HK-2 (cell line): ENCODE data around the gene SBNO2.

Experiments
- DNase-seq: peaks from one replicate; pipeline ENCODE4 v3.0.0-alpha.2; 2018; ENCODE audit not compliant: unreplicated experiment

SBNO2 gene

GRCh38 chr19:1089126-1089771 is 84.8 kb downstream of the SBNO2 start:
- DNase-seq = no peak

- no peak for DNase-seq
Measured at GRCh38 chr19:1088416-1089010, 85.6 kb downstream of the SBNO2 start.

GRCh38 chr19:1087813-1088415 is 86.2 kb downstream of the SBNO2 start:
- DNase-seq = no peak

DNA sequence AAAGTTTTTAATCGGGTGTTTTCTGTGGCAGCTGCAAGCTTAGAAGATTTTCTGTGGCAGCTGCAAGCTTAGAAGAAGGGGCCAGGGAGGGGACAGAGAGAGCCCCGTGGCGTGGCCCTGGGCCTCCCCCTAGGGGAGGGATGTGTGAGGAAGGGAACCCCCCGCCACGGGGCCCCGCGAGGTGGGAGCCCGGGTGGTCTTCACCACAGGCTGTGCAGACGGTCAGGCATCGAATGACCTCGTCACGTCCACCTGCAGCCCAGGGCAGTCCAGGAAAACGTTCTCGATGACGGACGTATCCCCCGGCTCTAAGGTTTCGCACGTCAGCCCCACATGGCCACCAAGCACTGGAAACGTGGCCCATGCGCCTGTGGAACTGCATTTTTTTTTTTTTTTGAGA is 87.5 kb downstream of the SBNO2 start:
- no peak for DNase-seq

- DNase-seq = no peak
Measured at GRCh38 chr19:1085676-1086442, 88.2 kb downstream of the SBNO2 start.

DNA sequence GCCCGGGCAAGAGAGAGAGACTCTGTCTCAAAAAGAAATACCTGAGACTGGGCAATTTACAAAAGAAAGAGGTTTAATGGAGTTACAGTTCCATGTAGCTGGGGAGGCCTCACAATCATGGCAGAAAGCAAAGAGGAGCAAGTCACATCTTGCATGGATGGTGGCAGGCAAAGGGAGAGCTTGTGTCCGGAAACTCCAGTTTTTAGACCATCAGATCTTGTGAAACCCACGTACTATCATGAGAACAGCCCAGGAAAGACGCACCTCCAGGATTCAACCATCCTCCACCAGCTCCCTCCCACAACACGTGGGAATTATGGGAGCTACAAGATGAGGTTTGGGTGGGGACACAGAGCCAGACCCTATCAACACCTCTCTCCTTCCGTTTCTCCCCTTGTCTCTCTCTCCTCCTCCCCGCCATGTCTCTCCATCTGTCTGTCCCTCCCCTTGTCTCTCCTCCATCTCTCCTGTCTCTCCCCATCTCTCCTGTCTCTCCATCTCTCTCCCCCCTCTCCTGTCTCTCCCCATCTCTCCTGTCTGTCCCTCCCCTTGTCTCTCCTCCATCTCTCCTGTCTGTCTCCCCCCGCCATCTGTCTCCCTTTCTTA is 88.9 kb downstream of the SBNO2 start:
- no peak for DNase-seq

DNA sequence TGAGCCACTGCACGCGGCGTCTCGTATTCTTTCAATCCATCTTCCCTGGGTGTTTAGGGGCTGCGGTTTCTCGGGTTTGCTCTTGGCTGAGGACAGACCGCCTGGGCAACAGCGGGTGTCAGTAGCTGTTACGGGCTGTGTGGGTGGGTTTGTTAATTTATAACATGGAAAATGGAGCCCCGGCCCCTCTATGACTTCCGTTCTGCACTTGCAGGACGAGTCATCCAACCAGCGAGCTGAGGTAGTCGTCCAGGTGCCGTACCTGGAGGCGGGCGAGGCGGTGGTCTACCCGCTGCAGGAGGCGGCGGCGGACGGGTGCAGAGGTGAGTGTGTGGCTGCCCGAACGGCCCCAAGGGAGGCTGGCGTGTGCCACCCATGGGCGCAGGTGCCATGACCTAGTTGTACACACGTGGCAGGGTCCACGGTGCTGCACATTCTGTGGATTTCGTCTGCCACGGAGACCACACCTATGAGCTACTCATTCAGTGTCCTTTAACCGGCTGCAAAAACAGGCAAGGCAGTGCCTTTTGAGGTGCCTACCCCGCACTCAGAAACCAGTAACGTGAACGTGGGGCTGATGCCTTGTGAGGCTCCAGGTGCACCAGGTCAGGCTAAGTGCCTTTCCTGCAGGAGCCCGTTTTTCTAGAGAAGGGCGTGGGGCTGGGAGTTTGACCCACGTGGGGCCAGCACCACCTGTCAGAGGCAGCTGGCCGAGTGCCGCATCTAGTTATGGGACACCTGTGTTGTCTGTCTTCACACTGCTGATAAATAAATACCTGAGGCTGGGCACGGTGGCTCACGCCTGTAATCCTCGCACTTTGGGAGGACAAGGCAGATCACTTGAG is 89.8 kb downstream of the SBNO2 start:
- DNase-seq = no peak

DNA sequence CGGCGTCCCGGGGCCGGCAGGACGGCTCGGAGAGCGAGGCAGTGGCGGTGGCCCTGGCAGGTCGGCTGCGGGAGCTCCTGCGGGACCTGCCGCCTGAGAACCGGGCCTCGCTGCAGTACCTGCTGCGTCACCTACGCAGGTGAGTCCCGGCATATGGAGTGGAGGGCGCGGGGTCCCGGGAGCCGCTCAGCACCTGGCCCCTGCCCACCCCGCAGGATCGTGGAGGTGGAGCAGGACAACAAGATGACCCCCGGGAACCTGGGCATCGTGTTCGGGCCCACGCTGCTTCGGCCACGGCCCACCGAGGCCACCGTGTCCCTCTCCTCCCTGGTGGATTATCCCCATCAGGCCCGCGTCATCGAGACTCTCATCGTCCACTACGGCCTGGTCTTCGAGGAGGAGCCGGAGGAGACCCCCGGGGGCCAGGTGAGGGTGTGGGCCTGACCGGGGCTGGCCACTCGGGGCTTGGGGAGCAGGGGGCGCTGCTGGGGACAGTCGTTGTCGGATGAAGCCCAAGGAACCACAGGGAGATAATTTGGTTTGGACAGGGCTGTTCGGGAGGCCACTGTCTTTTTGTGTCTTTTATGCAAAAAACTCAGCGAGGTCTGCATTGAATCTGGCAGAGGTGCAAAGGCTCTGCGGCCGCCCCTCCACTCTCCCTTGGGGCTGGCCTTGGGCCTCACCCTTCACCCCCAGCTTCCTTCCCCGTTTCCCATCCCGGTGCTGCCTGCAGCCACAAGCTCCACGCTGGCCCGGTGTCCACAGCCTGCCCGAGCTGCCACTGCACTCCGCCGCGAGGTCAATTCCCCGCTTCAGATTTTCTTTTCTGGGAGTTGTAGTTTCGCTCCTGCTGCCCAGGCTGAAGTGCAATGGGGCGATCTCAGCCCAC is 90.9 kb downstream of the SBNO2 start:
- DNase-seq = no peak

GRCh38 chr19:1082165-1082927 is 91.7 kb downstream of the SBNO2 start:
- DNase-seq = no peak

- DNase-seq = no peak
Measured at GRCh38 chr19:1081301-1082164, 92.5 kb downstream of the SBNO2 start.

- DNase-seq = no peak
Measured at GRCh38 chr19:1080360-1081161, 93.5 kb downstream of the SBNO2 start.

GRCh38 chr19:1079566-1080111 is 94.4 kb downstream of the SBNO2 start:
- no peak for DNase-seq

DNA sequence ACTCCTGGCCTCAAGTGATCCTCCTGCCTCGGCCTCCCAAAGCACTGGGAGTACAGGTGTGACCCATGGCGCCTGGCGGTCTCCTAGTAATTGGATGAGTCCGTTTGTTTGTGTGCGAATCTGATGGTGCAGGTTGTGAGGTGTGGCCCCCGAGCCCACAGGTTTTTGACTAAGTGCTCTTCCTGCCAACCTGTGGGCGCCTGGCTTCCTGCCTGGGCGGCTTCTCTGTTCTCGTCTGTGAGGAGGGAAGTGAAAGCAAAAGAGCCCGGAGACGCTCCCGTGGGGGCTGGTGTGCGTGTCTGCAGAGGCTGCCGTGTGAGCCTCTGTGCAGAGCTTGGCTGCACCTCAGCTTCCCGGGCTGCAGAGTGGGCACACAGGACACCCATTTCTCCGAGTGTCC is 97.1 kb downstream of the SBNO2 start:
- peak; percentile 48 for DNase-seq

DNA sequence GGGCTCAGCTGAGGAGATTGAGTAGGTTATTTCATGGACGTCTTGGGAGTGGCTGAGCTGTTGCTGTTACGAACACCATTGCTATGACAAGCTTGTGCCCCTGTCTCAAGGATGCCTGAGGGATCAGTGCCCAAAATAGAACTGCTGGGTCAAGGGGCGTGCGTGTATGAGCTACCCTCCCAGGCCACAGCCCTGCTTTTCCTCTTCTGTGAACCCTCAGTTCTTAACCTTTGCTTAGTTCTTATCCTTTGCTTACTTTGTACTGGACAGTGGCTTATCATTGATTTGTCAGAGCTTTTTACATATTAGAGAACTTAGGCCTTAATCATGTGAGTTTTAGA is 98.1 kb downstream of the SBNO2 start:
- no peak for DNase-seq

- DNase-seq = peak; percentile 74
Measured at GRCh38 chr19:1074544-1075283, 99.4 kb downstream of the SBNO2 start.

DNA sequence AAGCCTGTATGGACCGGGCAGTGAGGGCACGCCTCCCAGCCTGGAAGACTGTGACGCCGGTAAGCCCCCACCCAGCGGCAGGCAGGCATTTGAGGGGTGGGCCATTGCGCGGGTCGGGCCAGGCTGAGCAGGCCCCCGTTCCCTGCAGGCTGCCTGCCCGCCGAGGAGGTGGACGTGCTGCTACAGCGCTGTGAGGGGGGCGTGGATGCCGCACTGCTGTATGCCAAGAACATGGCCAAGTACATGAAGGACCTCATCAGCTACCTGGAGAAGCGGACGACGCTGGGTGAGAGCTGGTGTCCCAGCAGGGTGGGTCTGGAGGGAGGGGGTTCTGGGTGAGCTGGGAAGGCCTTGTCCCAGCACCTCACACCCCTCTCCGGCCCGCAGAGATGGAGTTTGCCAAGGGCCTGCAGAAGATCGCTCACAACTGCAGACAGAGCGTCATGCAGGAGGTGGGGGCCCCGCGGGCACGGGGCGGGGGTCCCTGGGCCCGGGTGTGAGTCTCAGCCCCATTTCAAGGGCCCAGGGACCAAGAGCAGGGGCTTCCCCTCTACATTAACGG is 100.0 kb downstream of the SBNO2 start:
- DNase-seq = no peak
